Astrocyte (in vitro differentiated cells and primary cell): ENCODE measurements around the gene SAMD14. TPM values are rescaled to one million over a fixed set of nuclear protein-coding genes. Genes with fewer than 3 reads are reported as not detected.

Experiments
- DNase-seq: peaks from one replicate; pipeline ENCODE4 v3.0.0-alpha.2; 2010; ENCODE audit warnings: low read depth
- FAIRE-seq: peaks from 2 replicates; lab custom pipeline; 2011; peaks lifted over from hg19 to GRCh38; lab: Jason Lieb, UNC
- H2AFZ ChIP-seq: 2 replicates; pipeline ENCODE4 v1.6.0; 2012; ENCODE audit warnings: low read depth, low read length, inconsistent platforms
- H3K27ac ChIP-seq: 2 replicates; pipeline ENCODE4 v1.5.1; 2011; ENCODE audit warnings: low read depth, low read length, inconsistent platforms
- H3K27me3 ChIP-seq: 2 replicates; pipeline ENCODE4 v1.6.0; 2011; ENCODE audit warnings: low read length, inconsistent platforms; ENCODE audit not compliant: insufficient read depth
- H3K36me3 ChIP-seq: 2 replicates; pipeline ENCODE4 v1.5.1; 2011; ENCODE audit warnings: low read length, inconsistent platforms; ENCODE audit not compliant: insufficient read depth
- H3K4me1 ChIP-seq: 2 replicates; pipeline ENCODE4 v1.5.1; 2011; ENCODE audit warnings: low read length, inconsistent platforms; ENCODE audit not compliant: insufficient read depth
- H3K4me2 ChIP-seq: 2 replicates; pipeline ENCODE4 v1.6.0; 2012; ENCODE audit warnings: low read length, inconsistent platforms
- H3K4me3 ChIP-seq: 2 replicates; pipeline ENCODE4 v1.5.1; 2011; ENCODE audit warnings: low read depth, mild to moderate bottlenecking, low read length, inconsistent platforms; ENCODE audit not compliant: insufficient read depth
- H3K79me2 ChIP-seq: 2 replicates; pipeline ENCODE4 v1.6.0; 2012; ENCODE audit warnings: mild to moderate bottlenecking, low read length, inconsistent platforms; ENCODE audit not compliant: insufficient read depth
- H3K9ac ChIP-seq: 2 replicates; pipeline ENCODE4 v1.6.0; 2012; ENCODE audit warnings: mild to moderate bottlenecking, low read length, inconsistent platforms
- H3K9me3 ChIP-seq: 2 replicates; pipeline ENCODE4 v1.5.1; 2012; ENCODE audit warnings: low read depth, mild to moderate bottlenecking, low read length, inconsistent platforms; ENCODE audit not compliant: insufficient read depth
- H4K20me1 ChIP-seq: 2 replicates; pipeline ENCODE4 v1.6.0; 2012; ENCODE audit warnings: low read length, inconsistent platforms; ENCODE audit not compliant: insufficient read depth
- H3K27ac Mint-ChIP-seq: one replicate; pipeline ENCODE4 v1.8.0; 2021; ENCODE audit warnings: mild to moderate bottlenecking, mixed read lengths; ENCODE audit not compliant: unreplicated experiment
- H3K27me3 Mint-ChIP-seq: one replicate; pipeline ENCODE4 v1.8.0; 2021; ENCODE audit warnings: low read depth, mixed read lengths; ENCODE audit not compliant: unreplicated experiment
- H3K36me3 Mint-ChIP-seq: one replicate; pipeline ENCODE4 v1.8.0; 2021; ENCODE audit warnings: low read depth, mixed read lengths; ENCODE audit not compliant: unreplicated experiment
- H3K4me1 Mint-ChIP-seq: one replicate; pipeline ENCODE4 v1.8.0; 2021; ENCODE audit warnings: low read depth, mixed read lengths; ENCODE audit not compliant: unreplicated experiment
- H3K4me3 Mint-ChIP-seq: one replicate; pipeline ENCODE4 v1.8.0; 2021; ENCODE audit warnings: mild to moderate bottlenecking, moderate library complexity, mixed read lengths; ENCODE audit not compliant: unreplicated experiment
- H3K9me3 Mint-ChIP-seq: one replicate; pipeline ENCODE4 v1.8.0; 2021; ENCODE audit warnings: mild to moderate bottlenecking, mixed read lengths; ENCODE audit not compliant: unreplicated experiment
- CTCF ChIP-seq: IDR thresholded peaks from 2 replicates; pipeline ENCODE4 v1.5.1; 2011; ENCODE audit warnings: low read depth, mild to moderate bottlenecking, inconsistent platforms, low read length, moderate library complexity; ENCODE audit not compliant: insufficient read depth
- EZH2 ChIP-seq: IDR thresholded peaks from 2 replicates; pipeline ENCODE4 v1.6.1; 2012; ENCODE audit warnings: mild to moderate bottlenecking, low read length, inconsistent platforms; ENCODE audit not compliant: insufficient read depth
- total RNA-seq: library from RNA; stranded (reverse); gene quantifications from 2 replicates; pipeline ENCODE4 v1.2.1, GENCODE V29; 2021

Gene SAMD14
- total RNA-seq, 1 donor from 2014 or later: 10.8 TPM

GRCh38 chr17:50127697-50128361, 2.1 kb downstream of the SAMD14 start:
- peak overlapping the region; percentile 95 for H3K4me2 ChIP-seq
- Mint-ChIP-seq H3K4me3 (peak overlapping the region; percentile 57), H3K9me3 (no peaks in the 10 kb centered on the region), H3K36me3 (no peaks in the 10 kb centered on the region), H3K27me3 (peaks cover 7% of the 10 kb centered on the region), H3K4me1 (peaks cover 18% of the 10 kb centered on the region), H3K27ac (no peak overlapping the region)
- H3K79me2 ChIP-seq: peaks cover 5% of the 10 kb centered on the region
- TF ChIP-seq EZH2: no peak
- TF ChIP-seq CTCF: no peak
- no peaks in the 10 kb centered on the region for H3K27me3 ChIP-seq
- H3K27ac ChIP-seq: no peak overlapping the region
- H3K36me3 ChIP-seq: no peaks in the 10 kb centered on the region
- peaks cover 17% of the 10 kb centered on the region for H3K4me1 ChIP-seq
- FAIRE-seq (no peak), DNase-seq (peak; percentile 45)
- H3K9me3 ChIP-seq: no peaks in the 10 kb centered on the region
- H3K9ac ChIP-seq: no peak overlapping the region
- no peak overlapping the region for H2AFZ ChIP-seq
- H3K4me3 ChIP-seq: no peak overlapping the region
- H4K20me1 ChIP-seq: peaks cover 13% of the 10 kb centered on the region

GRCh38 chr17:50125420-50125997, 4.5 kb downstream of the SAMD14 start:
- no peaks in the 10 kb centered on the region for H3K36me3 ChIP-seq
- no peak overlapping the region for H2AFZ ChIP-seq
- no peaks in the 10 kb centered on the region for H3K27me3 ChIP-seq
- H3K4me1 Mint-ChIP-seq: peaks cover 8% of the 10 kb centered on the region
- peak overlapping the region; percentile 7 for H3K27ac Mint-ChIP-seq
- H3K4me3 ChIP-seq: no peak overlapping the region
- H3K36me3 Mint-ChIP-seq: peaks cover 4% of the 10 kb centered on the region
- H3K27me3 Mint-ChIP-seq: peaks cover 25% of the 10 kb centered on the region
- FAIRE-seq: no peak
- peaks cover 2% of the 10 kb centered on the region for H3K9me3 Mint-ChIP-seq
- no peak overlapping the region for H3K27ac ChIP-seq
- TF ChIP-seq EZH2 (no peak), CTCF (no peak)
- H3K9me3 ChIP-seq: no peaks in the 10 kb centered on the region
- H3K4me3 Mint-ChIP-seq: no peak overlapping the region
- H4K20me1 ChIP-seq: peaks cover 3% of the 10 kb centered on the region
- H3K9ac ChIP-seq: no peak overlapping the region
- DNase-seq: no peak
- peaks cover 14% of the 10 kb centered on the region for H3K4me1 ChIP-seq
- no peak overlapping the region for H3K4me2 ChIP-seq
- H3K79me2 ChIP-seq: peaks cover 5% of the 10 kb centered on the region
